Endothelial cell of umbilical vein (primary cell): ENCODE measurements around the gene TULP4. TPM values are rescaled to one million over a fixed set of nuclear protein-coding genes. Genes with fewer than 3 reads are reported as not detected.

Experiments used
- BruUV-seq: library from RNA; stranded (reverse); fragments of 400-500 nt; replicated peaks from 2 replicates; lab custom pipeline; 2021; lab: Mats Ljungman, UMichigan
- CTCF ChIA-PET: fragments of 300-600, 350-600 bp; sonication (Branson Sonifier 250); formaldehyde crosslinking; loops from one replicate; lab custom pipeline; 2021; ENCODE audit warnings: antibody characterized with exemption, inconsistent platforms; lab: Charles Lee
- POLR2A ChIA-PET: fragments of 300-600, 350-600 bp; sonication (Branson Sonifier 250); formaldehyde crosslinking; loops from one replicate; lab custom pipeline; 2021; ENCODE audit warnings: antibody characterized with exemption, inconsistent platforms; lab: Charles Lee
- DNase-seq: peaks from one replicate; pipeline ENCODE4 v3.0.0-alpha.2; 2011; ENCODE audit warnings: low read depth, low spot score
- FAIRE-seq: peaks from 2 replicates; lab custom pipeline; 2011; peaks lifted over from hg19 to GRCh38; lab: Jason Lieb, UNC
- H2AFZ ChIP-seq: 2 replicates; pipeline ENCODE4 v1.6.0; 2012; ENCODE audit warnings: low read depth, low read length, control low read depth, inconsistent platforms
- H3K27ac ChIP-seq: 2 replicates; pipeline ENCODE4 v1.5.1; 2011; ENCODE audit warnings: low read depth, mild to moderate bottlenecking, control low read depth, low read length, moderate library complexity; ENCODE audit not compliant: insufficient read depth
- H3K27me3 ChIP-seq, 2 experiments: 2 replicates each; pipeline versions ENCODE4 v1.6.0 to v1.6.1; 2011; ENCODE audit warnings: low read length in 2 of 2, mixed read lengths in 1 of 2; ENCODE audit not compliant: control insufficient read depth in 2 of 2, insufficient read depth in 2 of 2
- H3K36me3 ChIP-seq, 2 experiments: 2 replicates in 1 of 2; 3 replicates in 1 of 2; pipeline ENCODE4 v1.5.1; 2011; ENCODE audit warnings: low read length in 2 of 2, mild to moderate bottlenecking in 1 of 2, moderate library complexity in 1 of 2; ENCODE audit not compliant: control insufficient read depth in 2 of 2, insufficient read depth in 2 of 2; ENCODE audit errors: extremely low read depth in 1 of 2
- H3K4me1 ChIP-seq: 3 replicates; pipeline ENCODE4 v1.5.1; 2011; ENCODE audit warnings: mild to moderate bottlenecking, low read length; ENCODE audit not compliant: control insufficient read depth, insufficient read depth; ENCODE audit errors: extremely low read depth
- H3K4me2 ChIP-seq: 2 replicates; pipeline ENCODE4 v1.6.1; 2011; ENCODE audit warnings: low read length, control low read depth, mixed read lengths; ENCODE audit not compliant: insufficient read depth
- H3K4me3 ChIP-seq, 3 experiments: fragments of 200-600 bp in 1 of 3; sonication (generic), shearing (Covaris generic) in 1 of 3; replicated peaks in 1 of 3; 2 replicates each; pipeline ENCODE4 v1.5.1; 2011 to 2016; ENCODE audit warnings: control low read depth in 3 of 3, low read length in 3 of 3, mild to moderate bottlenecking in 2 of 3, inconsistent platforms in 1 of 3, low read depth in 1 of 3, moderate library complexity in 1 of 3; ENCODE audit not compliant: insufficient read depth in 1 of 3
- H3K79me2 ChIP-seq: 2 replicates; pipeline ENCODE4 v1.6.0; 2012; ENCODE audit warnings: low read length, inconsistent platforms; ENCODE audit not compliant: control insufficient read depth, insufficient read depth
- H3K9ac ChIP-seq: replicated peaks from 2 replicates; pipeline ENCODE3; 2011; ENCODE audit warnings: low read length, control low read depth; ENCODE audit not compliant: insufficient read depth; ENCODE audit errors: extremely low read depth
- H3K9me1 ChIP-seq: replicated peaks from 3 replicates; pipeline ENCODE4 v1.6.0; 2011; ENCODE audit warnings: mild to moderate bottlenecking, low read length; ENCODE audit not compliant: control insufficient read depth, insufficient read depth; ENCODE audit errors: extremely low read depth
- H3K9me3 ChIP-seq: replicated peaks from 2 replicates; pipeline ENCODE4 v1.5.1; 2012; ENCODE audit warnings: low read length, inconsistent platforms; ENCODE audit not compliant: control insufficient read depth, insufficient read depth
- H4K20me1 ChIP-seq: replicated peaks from 2 replicates; pipeline ENCODE3; 2011; ENCODE audit warnings: mild to moderate bottlenecking, low read length; ENCODE audit not compliant: control insufficient read depth, insufficient read depth; ENCODE audit errors: extremely low read depth
- EZH2 ChIP-seq: IDR thresholded peaks from 2 replicates; pipeline ENCODE4 v1.6.1; 2012; ENCODE audit warnings: borderline replicate concordance, low read depth, mild to moderate bottlenecking, moderate library complexity, low read length, inconsistent platforms; ENCODE audit not compliant: severe bottlenecking
- FOS ChIP-seq: IDR thresholded peaks from 2 replicates; pipeline ENCODE4 v1.6.1; 2011; ENCODE audit warnings: mild to moderate bottlenecking, low read length, moderate library complexity, borderline replicate concordance; ENCODE audit not compliant: insufficient read depth
- GATA2 ChIP-seq: IDR thresholded peaks from 2 replicates; pipeline ENCODE4 v1.7.0; 2011; ENCODE audit warnings: low read depth, mild to moderate bottlenecking, moderate library complexity, mixed read lengths, low read length; ENCODE audit not compliant: insufficient read length, insufficient read depth
- JUN ChIP-seq: IDR thresholded peaks from 2 replicates; pipeline ENCODE4 v1.6.1; 2011; ENCODE audit warnings: borderline replicate concordance, low read depth; ENCODE audit not compliant: insufficient read length, insufficient read depth
- MYC ChIP-seq: IDR thresholded peaks from one replicate; pipeline ENCODE4 v1.6.1; 2011; ENCODE audit warnings: mild to moderate bottlenecking, low read depth, low read length
- POLR2A ChIP-seq: IDR thresholded peaks from 2 replicates; pipeline ENCODE4 v1.6.1; 2012; ENCODE audit warnings: low read depth, mild to moderate bottlenecking, control low read depth, low read length
- POLR2AphosphoS5 ChIP-seq: IDR thresholded peaks from 2 replicates; pipeline ENCODE4 v1.6.1; 2012; ENCODE audit warnings: low read depth, mild to moderate bottlenecking, control low read depth, low read length, moderate library complexity; ENCODE audit not compliant: insufficient read depth
- dilution Hi-C: fragments of 300-500 bp; cut with MboI; formaldehyde crosslinking; loops from one replicate; pipeline ENCODE4 v1.15.0; 2019; ENCODE audit warnings: low sequenced_read_pairs; ENCODE audit not compliant: extremely low pct_ligation_motif_present
- intact Hi-C: fragments of 100-400 bp; cut with micrococcal nuclease; formaldehyde crosslinking; loops from one replicate; pipeline ENCODE4 v1.10.0; 2022
- polyA plus RNA-seq, 4 experiments: library from polyadenylated mRNA; depleted of rRNA in 3 of 4; stranded (reverse) in 3 of 4; unstranded in 1 of 4; fragments of >200 nt; gene quantifications; 2 replicates each; pipeline versions ENCODE4 v1.2.1 to v1.2.3, GENCODE V29; 2011 to 2012; ENCODE audit warnings: missing spikeins in 1 of 4
- total RNA-seq: library from RNA; stranded (reverse); gene quantifications from 2 replicates; pipeline ENCODE4 v1.2.3, GENCODE V29; 2021
- TF ChIP-seq, protein P1 (sequence below): IDR thresholded peaks from 2 replicates; pipeline ENCODE4 v1.6.1; 2011; ENCODE audit not compliant: insufficient read depth, insufficient read length
- TF ChIP-seq, protein P2 (sequence below), 2 donors: IDR thresholded peaks; 1 replicate in 1 of 2; 2 replicates in 1 of 2; pipeline ENCODE4 v1.5.1; 2011; ENCODE audit warnings: low read length in 2 of 2, mild to moderate bottlenecking in 2 of 2, moderate library complexity in 2 of 2, control low read depth in 1 of 2, inconsistent platforms in 1 of 2, low read depth in 1 of 2; ENCODE audit not compliant: insufficient read depth in 1 of 2; ENCODE audit errors: extremely low read depth in 1 of 2

The TULP4 gene
- total and polyA plus RNA-seq, 2 donors (not counting 3 experiments of a cell fraction or from before 2014, with no cell fraction given), result 10.8 to 55.1 TPM

DNA sequence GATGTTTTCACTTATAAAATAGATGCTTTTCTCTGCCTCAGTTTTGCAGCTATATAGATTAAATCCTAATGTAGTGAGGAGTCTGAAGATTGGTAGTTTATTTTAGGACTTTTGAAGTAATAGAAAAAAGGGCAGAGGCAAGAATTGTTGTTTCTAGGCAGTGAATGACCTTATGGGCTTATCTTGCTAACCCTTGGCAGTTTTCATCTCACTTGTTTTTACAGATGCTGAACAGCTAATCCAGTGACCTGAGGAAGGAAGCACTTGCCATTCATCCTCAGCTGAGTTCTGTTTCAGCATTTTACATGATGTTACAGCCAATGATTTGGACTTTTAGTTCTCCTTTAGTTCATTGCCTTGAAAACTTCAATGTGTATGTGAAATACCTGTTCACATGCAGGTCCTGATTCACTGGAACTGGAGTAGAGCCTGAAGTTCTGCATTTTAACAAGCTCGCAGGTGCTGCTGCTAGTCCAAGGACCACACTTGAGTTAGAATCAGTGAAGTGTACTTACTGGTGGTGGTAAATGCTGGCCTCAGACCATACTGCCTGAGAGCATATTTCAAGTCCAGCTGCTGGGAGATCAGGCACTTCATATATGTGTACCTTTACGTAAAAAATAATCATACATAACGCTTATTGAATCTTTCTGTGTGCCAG lies 86.9 kb downstream of the TULP4 start:
- CTCF ChIA-PET, result interaction anchor here (2.5 kb wide), 1 partner anchor 9 kb away, joined by 10 read pairs; no protein-coding TSS in a partner anchor
- H3K4me1 ChIP-seq, result peaks cover 27% of the 10 kb centered on the region
- H3K4me3 ChIP-seq, result no peak overlapping the region
- no peaks in the 10 kb centered on the region for H4K20me1 ChIP-seq
- DNase-seq, result peak; percentile 92
- no peaks in the 10 kb centered on the region for H3K9me3 ChIP-seq
- peak overlapping the region; percentile 33 for H3K4me2 ChIP-seq
- intact Hi-C loops (loop anchor here (1.0 kb wide), 1 partner anchor 9 kb away; no protein-coding TSS in a partner anchor), dilution Hi-C loops (no loop called here)
- no peak overlapping the region for H2AFZ ChIP-seq
- H3K9ac ChIP-seq, result no peak overlapping the region
- H3K27me3 ChIP-seq, result no peaks in the 10 kb centered on the region
- FAIRE-seq, result peak; percentile 94
- POLR2A ChIA-PET, result no interaction called here
- H3K36me3 ChIP-seq, result no peaks in the 10 kb centered on the region
- TF ChIP-seq, protein P1, sequence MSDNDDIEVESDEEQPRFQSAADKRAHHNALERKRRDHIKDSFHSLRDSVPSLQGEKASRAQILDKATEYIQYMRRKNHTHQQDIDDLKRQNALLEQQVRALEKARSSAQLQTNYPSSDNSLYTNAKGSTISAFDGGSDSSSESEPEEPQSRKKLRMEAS, result no peak
- peak; percentile 35 for TF ChIP-seq FOS
- peak; percentile 97 for TF ChIP-seq GATA2
- peak; percentile 58 for TF ChIP-seq JUN
- TF ChIP-seq POLR2AphosphoS5, result peak; percentile 85
- no peak for TF ChIP-seq MYC
- TF ChIP-seq POLR2A, result peak; percentile 59
- no TSS peak for BruUV-seq
- H3K9me1 ChIP-seq, result no peaks in the 10 kb centered on the region
- H3K79me2 ChIP-seq, result no peaks in the 10 kb centered on the region
- no peak overlapping the region for H3K27ac ChIP-seq

DNA sequence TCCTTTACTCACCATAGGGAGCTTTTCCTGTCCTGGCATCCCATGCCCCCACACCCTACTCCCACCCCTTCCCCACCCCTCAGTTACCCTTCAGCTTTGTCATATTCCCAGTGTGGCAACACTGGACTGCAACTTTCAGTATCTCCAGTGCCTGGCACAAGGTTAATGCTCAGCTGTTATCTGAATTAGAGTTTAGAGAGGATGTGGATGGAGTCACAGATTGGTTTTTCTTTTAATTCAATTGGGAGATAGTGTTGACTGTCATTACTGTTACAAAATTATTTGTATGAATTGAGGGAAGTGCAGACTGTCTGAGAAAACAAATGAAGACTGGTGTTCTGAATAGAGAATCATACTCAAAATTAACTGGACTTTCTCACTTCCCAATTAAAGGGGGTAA lies 89.9 kb downstream of the TULP4 start:
- DNase-seq (peak; percentile 43), FAIRE-seq (no peak)
- ChIA-PET POLR2A (interaction anchor here (0.6 kb wide), 1 partner anchor 238 kb away, joined by 3 read pairs; no protein-coding TSS in a partner anchor), CTCF (interaction anchor here (0.8 to 2.4 kb wide), 8 partner anchors 15 to 193 kb away, joined by 3 to 9 read pairs (median 3); no protein-coding TSS in a partner anchor)
- H3K27ac ChIP-seq, result no peak overlapping the region
- no TSS peak for BruUV-seq
- no peak overlapping the region for H3K9ac ChIP-seq
- TF ChIP-seq POLR2A (no peak), GATA2 (no peak), POLR2AphosphoS5 (no peak), EZH2 (no peak), JUN (no peak), MYC (no peak), FOS (no peak)
- TF ChIP-seq, protein P2, sequence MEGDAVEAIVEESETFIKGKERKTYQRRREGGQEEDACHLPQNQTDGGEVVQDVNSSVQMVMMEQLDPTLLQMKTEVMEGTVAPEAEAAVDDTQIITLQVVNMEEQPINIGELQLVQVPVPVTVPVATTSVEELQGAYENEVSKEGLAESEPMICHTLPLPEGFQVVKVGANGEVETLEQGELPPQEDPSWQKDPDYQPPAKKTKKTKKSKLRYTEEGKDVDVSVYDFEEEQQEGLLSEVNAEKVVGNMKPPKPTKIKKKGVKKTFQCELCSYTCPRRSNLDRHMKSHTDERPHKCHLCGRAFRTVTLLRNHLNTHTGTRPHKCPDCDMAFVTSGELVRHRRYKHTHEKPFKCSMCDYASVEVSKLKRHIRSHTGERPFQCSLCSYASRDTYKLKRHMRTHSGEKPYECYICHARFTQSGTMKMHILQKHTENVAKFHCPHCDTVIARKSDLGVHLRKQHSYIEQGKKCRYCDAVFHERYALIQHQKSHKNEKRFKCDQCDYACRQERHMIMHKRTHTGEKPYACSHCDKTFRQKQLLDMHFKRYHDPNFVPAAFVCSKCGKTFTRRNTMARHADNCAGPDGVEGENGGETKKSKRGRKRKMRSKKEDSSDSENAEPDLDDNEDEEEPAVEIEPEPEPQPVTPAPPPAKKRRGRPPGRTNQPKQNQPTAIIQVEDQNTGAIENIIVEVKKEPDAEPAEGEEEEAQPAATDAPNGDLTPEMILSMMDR (IDR thresholded peaks at IDR 0.05; ENCODE audit: extremely low read depth in 1 of 2, insufficient read depth in 1 of 2, low read depth in 1 of 2, low read length in 2 of 2), result no peak
- TF ChIP-seq, protein P1, result no peak
- no peaks in the 10 kb centered on the region for H3K9me1 ChIP-seq
- no peaks in the 10 kb centered on the region for H3K79me2 ChIP-seq
- no peak overlapping the region for H3K4me2 ChIP-seq
- no peak overlapping the region for H3K4me3 ChIP-seq
- no peaks in the 10 kb centered on the region for H3K27me3 ChIP-seq
- H2AFZ ChIP-seq, result no peak overlapping the region
- peaks cover 45% of the 10 kb centered on the region for H3K4me1 ChIP-seq
- H3K36me3 ChIP-seq, result no peaks in the 10 kb centered on the region
- no peaks in the 10 kb centered on the region for H3K9me3 ChIP-seq
- H4K20me1 ChIP-seq, result no peaks in the 10 kb centered on the region
- dilution Hi-C loops, result no loop called here
- intact Hi-C loops, result no loop called here
